NCI-H526 treated with DMSO at 0.1 percent for 48 hours (cell line): Measurements from ENCODE around the gene SHANK1.

Experiments
- DNase-seq: peaks from one replicate; lab custom pipeline; 2025; lab: John Stamatoyannopoulos, UW

Gene SHANK1

GRCh38 chr19:50728084-50728737, 8.6 kb upstream of the SHANK1 start:
- peak; percentile 56 for DNase-seq

DNA sequence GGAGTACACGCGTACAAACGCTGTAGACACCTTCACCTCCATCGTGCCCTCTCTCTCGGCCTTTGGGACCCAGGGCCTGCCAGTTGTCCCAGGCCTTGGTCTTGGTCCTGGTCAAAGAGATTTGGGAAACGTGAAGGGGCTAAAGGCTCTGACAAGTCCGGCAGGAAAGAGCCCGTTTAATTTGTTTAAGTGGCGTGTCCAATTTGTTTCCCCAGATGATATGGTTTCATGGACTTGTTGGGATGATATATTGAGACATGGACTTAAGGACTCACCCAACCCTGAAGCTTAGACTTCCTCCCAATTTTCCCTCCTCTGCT, 6.3 kb upstream of the SHANK1 start:
- DNase-seq, result no peak

DNA sequence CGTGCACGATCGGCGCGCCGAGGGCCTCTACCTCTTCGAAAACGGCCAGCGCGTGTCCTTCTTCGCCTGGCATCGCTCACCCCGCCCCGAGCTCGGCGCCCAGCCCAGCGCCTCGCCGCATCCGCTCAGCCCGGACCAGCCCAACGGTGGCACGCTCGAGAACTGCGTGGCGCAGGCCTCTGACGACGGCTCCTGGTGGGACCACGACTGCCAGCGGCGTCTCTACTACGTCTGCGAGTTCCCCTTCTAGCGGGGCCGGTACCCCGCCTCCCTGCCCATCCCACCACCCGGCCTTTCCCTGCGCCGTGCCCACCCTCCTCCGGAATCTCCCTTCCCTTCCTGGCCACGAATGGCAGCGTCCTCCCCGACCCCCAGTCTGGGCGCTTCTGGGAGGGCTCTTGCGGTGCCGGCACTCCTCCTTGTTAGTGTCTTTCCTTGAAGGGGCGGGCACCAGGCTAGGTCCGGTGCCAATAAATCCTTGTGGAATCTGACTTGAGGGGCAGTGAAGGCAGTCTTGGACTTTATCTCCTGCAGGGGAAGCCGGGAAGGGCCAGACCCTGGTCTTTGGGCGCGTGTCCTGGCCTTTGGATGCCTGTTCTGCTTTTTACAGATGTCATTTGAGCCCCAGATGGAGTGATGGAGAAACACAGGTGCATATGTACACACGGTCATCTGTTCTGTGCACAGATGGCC, 5.8 kb upstream of the SHANK1 start:
- DNase-seq, result no peak

DNA sequence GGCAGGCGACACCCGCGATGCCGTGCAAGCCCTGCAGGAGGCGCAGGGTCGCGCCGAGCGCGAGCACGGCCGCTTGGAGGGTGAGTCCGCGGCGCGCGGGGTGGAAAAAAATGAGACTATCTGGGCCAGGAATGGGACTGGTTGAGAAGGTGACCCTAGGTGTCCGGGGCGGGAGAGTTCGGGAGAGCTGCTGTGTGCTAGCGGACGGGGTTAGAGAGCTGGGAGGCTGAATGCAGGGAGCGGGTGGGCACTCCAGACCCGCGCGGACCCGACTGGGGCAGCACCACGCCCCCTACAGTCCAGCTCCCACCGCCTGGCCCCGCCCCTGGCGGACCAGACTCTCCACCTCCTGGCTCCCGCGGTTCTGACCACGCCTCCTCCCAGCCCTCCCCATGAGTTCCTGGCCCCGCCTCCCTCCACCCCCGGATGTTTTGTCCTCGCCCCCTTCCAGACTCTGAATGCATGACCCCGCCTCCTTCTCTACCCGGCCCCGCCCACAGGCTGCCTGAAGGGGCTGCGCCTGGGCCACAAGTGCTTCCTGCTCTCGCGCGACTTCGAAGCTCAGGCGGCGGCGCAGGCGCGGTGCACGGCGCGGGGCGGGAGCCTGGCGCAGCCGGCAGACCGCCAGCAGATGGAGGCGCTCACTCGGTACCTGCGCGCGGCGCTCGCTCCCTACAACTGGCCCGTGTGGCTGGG, 5.1 kb upstream of the SHANK1 start:
- peak; percentile 94 for DNase-seq

DNA sequence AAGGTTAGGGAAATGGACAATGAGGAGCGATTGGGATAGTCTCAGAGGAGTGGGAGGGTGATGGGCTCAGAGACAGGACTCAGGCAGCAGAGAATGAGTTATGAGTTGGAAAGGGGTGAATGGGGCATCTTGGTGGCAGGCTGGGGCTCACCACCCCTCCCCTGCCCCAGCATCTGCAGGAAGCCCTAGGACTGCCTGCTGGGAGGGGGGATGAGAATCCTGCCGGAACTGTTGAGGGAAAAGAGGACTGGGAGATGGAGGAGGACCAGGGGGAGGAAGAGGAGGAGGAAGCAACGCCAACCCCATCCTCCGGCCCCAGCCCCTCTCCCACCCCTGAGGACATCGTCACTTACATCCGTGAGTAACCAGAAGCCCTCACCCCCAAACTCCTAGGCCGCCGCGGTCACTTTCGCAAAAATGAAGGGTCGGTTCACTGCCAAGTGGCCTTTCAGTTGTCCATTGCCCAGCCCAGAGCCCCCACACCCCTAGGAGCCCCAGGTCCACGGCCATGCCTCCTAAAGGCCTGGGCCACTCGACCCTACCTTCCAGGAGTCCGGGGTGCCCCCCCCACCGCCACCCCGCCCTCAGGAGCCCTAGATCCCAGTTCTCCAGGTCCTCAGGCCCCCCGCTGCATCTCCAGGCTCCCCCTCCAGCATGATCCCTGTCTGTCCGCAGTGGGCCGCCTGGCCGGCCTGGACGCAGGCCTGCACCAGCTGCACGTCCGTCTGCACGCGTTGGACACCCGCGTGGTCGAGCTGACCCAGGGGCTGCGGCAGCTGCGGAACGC, 4.3 kb upstream of the SHANK1 start:
- no peak for DNase-seq

- DNase-seq, result no peak
Observed at GRCh38 chr19:50723069-50723468, 3.5 kb upstream of the SHANK1 start, which contains the start of gene CLEC11A. Gene CLEC11A (plus strand): TSS chr19:50723364. CDS start chr19:50723526, 162 bp downstream.

DNA sequence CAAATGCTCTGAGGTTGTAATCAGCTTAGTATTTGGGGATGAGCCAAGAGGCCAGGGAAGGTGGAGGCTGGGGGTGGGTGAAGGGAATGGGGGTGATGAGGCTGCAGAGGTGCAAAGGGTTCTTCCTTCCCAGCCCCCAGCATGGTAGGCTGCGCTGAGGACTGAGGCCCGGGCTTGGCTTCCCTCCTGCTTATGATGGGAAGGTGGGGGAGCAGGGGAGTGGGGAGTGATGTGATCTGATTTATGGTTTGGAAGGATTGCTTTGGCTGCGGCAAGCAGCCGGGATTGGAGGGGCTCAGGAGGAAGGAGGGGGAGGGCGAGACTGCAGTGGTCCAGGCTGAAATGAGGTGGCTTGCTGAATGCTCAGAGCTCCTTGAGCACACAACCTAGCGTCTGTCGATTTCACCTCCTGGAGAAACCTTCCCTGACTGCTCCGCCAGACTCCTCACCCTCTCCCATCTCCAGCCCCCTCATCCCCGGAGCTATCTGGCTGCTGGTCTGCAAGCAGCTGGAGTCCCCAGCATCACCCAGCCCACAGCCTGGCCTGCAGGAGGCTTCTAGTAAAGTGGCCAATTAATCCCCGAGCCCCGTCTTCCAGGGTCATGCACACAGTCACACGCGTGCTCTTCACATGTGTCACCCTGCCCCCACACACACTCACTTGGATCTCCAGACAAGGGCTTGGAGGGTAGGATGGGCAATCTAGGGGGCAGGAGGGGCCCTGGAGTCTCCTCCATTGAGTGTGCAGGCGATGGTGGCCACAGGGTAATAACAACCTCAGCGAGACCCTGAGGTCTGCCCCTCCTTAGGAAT, 2.8 kb upstream of the SHANK1 start:
- DNase-seq, result no peak

DNA sequence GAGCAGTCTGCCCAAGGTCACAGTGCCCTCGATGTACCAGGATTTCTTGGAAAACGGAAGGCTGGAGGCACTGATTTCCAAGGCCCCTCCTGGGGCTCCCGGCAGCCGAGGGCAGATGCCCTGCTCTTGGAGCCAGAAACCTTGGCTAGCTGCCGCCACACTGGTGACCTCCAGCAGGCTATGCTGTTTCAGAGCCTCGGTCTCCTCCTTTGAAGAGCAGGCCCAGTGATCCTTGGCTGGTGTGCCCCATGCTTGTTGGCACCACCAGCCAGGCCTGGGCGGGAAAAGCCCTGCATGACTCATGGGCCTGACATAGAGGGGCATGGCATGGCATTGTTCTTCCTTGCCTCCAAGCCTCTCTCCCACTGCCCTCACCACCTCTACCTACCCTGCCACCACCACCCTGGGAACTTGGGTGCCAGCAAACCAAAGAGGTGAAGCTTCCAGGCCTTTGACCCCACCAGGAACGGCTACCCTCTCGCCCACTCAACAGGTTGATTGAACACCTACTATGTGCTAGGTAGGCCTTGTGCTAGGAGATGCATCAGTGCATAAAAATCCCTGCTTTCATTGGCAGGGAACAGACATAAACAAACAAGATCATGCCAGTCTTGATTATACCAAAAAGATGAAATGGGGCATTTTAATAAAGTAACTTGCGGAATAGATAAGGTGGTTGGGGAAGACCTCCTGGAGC, 2.0 kb upstream of the SHANK1 start:
- DNase-seq, result no peak

- DNase-seq, result no peak
Observed at GRCh38 chr19:50720921-50721381, 1.3 kb upstream of the SHANK1 start.

GRCh38 chr19:50720181-50720920, 749 bp upstream of the SHANK1 start:
- DNase-seq, result no peak

- no peak for DNase-seq
Observed at GRCh38 chr19:50719119-50719435, 525 bp downstream of the SHANK1 start.

DNA sequence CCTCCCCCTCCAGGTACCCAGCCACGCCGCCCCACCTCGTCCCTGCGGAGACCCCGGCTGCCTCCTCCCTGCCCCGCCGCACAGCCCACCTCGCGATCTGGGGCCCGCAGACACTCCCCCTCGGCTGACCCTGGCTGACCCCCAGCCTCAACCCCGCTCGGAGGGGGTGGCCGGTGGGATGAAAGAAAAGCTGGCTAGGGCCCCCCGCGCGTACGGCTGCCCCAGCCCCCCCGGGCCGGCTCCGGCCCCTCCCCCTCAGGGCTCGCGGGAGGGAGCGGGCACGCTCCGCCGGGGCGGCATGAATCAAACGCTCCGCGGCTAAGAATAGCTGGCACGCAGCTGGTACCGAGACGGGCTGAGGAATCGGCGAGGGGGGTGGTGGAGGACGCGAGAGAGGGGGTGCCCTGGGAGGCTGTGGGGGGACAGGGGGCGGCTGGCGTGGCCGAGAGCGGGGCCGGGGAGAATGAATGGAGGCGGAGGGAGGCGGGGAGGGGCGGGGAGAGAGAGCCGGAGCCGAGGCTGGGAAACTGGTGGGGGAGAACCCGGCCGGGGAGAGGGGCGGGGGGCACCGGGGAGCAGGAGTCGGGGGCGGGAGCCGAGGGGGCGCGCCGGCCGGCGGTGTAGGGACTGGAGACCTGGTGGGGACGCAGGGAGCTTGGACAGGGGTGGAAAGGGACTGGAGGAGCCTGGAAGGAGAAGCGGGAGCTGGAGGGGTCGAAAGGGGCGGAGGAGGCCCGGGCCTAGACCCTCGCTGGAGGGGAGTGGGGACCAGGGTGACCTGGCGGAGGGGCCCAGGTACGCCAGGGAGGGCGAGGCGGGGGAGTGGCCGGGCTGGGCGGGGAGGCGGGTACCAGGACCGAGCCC, 1.1 kb downstream of the SHANK1 start:
- DNase-seq, result no peak

- no peak for DNase-seq
Observed at GRCh38 chr19:50717891-50718254, 1.7 kb downstream of the SHANK1 start.

DNA sequence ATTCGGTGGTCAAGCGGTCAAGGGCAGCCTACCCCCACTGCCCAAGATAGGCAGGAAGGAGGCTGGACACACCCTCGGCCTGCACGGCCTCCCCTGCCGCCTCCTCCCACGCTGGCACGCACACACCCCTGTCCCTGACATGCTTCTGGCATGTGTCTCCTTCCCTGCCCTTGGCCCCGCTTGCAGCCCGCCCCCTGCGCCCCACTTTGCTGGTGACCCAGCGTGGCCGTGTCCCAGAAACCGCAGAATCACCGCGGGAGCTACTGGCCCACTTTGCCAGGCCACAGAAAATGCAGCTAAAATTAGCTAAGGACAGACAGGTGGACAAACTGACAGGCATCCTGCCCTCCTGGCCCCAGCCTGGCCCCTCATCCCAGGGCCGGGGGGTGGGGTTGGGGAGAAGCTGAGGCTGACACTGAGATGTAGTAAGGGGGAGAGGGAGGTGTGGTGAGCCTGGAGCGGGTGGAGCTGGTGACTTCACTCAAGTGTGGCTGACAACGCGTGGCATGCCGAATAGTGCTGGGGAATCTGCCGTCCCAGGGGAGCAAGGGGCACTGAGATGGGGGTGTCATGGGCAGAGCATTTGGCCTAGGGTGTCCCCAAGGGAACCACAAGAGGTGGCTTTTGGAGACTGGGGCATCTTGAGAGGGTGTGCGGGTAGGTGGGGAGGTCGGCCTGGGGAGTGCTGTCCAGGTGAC, 2.4 kb downstream of the SHANK1 start:
- no peak for DNase-seq

- DNase-seq, result no peak
Observed at GRCh38 chr19:50716178-50717025, 3.2 kb downstream of the SHANK1 start.

- DNase-seq, result no peak
Observed at GRCh38 chr19:50713556-50714236, 5.9 kb downstream of the SHANK1 start.

DNA sequence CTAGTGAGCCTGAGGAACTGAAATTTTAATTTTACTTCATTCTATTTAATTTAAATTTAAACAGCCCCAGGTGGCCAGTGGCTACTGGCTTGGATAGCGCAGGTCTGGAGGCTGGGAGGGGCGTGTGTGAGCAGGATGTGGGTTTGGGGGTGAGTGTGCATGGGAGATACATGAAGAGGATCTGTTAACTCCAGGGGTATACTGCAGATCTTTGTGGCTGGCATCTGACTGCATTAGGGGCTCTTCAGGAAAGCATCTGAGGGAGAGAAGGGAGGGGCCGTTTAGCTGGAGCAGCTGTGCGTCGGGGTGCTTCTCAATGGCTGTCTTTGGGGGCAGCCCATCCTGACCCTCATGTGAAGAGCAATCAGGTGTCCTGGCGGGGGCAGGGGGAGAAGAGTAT, 6.8 kb downstream of the SHANK1 start:
- DNase-seq, result no peak
